Panc1 (cell line): ENCODE results near the gene ZCCHC3. TPM values are rescaled to one million over a fixed set of nuclear protein-coding genes. Genes with fewer than 3 reads are reported as not detected.
"Not testable (repeated sequence)": the region's sequence is repeated elsewhere in the genome, so short reads cannot be mapped to it uniquely, and the experiment has no call there.

Experiments
- ATAC-seq: fragments of 200-7000 bp; cut with Tn5 transposase; 2 replicates; pipeline ENCODE4 v1.9.1; 2020; ENCODE audit warnings: mild to moderate bottlenecking, moderate library complexity
- BruUV-seq: library from RNA; stranded (reverse); fragments of 400-500 nt; replicated peaks from 2 replicates; lab custom pipeline; 2021; lab: Mats Ljungman, UMichigan
- CTCF ChIA-PET: fragments of 300-600 bp; sonication (Branson Sonifier 250); formaldehyde crosslinking; loops from one replicate; lab custom pipeline; 2022; ENCODE audit warnings: antibody characterized with exemption; lab: Charles Lee
- POLR2A ChIA-PET: fragments of 300-600 bp; sonication (Branson Sonifier 250); formaldehyde crosslinking; loops from one replicate; lab custom pipeline; 2022; ENCODE audit warnings: antibody characterized with exemption; lab: Charles Lee
- DNase-seq: peaks from one replicate; pipeline ENCODE4 v3.0.0-alpha.2; 2010; ENCODE audit warnings: low read depth, low spot score
- H3K27ac ChIP-seq: 2 replicates; pipeline ENCODE4 v1.5.1; 2011; ENCODE audit warnings: mild to moderate bottlenecking, low read length, inconsistent platforms
- H3K27me3 ChIP-seq: fragments of 200-500 bp; sonication (Bioruptor generic); 2 replicates; pipeline ENCODE4 v1.6.0; 2014; ENCODE audit warnings: low read length, inconsistent platforms; ENCODE audit not compliant: control insufficient read depth, insufficient read depth
- H3K36me3 ChIP-seq: fragments of 200-500 bp; sonication (Bioruptor generic); 2 replicates; pipeline ENCODE4 v1.5.1; 2014; ENCODE audit warnings: inconsistent platforms, mild to moderate bottlenecking, low read length, moderate library complexity; ENCODE audit not compliant: control insufficient read depth, insufficient read depth
- H3K4me1 ChIP-seq: 2 replicates; pipeline ENCODE4 v1.5.1; 2011; ENCODE audit warnings: inconsistent platforms, mild to moderate bottlenecking, low read length, moderate library complexity; ENCODE audit not compliant: control insufficient read depth, insufficient read depth
- H3K4me3 ChIP-seq, 2 experiments: 2 replicates each; pipeline ENCODE4 v1.5.1; 2011 to 2012; ENCODE audit warnings: low read depth in 2 of 2, low read length in 2 of 2, mild to moderate bottlenecking in 2 of 2, inconsistent platforms in 1 of 2, moderate library complexity in 1 of 2
- H3K9me3 ChIP-seq: fragments of 200-500 bp; sonication (Bioruptor generic); 2 replicates; pipeline ENCODE4 v1.5.1; 2014; ENCODE audit warnings: low read depth, mild to moderate bottlenecking, inconsistent platforms, low read length, moderate library complexity; ENCODE audit not compliant: control insufficient read depth, insufficient read depth
- CTCF ChIP-seq: fragments of 450-650 bp; IDR thresholded peaks from 2 replicates; pipeline ENCODE4 v1.5.1; 2017; ENCODE audit warnings: mild to moderate bottlenecking
- POLR2AphosphoS5 ChIP-seq: IDR thresholded peaks from 2 replicates; pipeline ENCODE4 v1.6.1; 2012; ENCODE audit warnings: mild to moderate bottlenecking, low read depth, low read length, moderate library complexity
- REST ChIP-seq, 2 experiments: IDR thresholded peaks; 2 replicates each; pipeline ENCODE4 v1.6.1; 2011 to 2012; ENCODE audit warnings: low read depth in 2 of 2, control low read depth in 1 of 2, low read length in 1 of 2, mild to moderate bottlenecking in 1 of 2, moderate library complexity in 1 of 2; ENCODE audit not compliant: insufficient read depth in 1 of 2
- SIN3A ChIP-seq: IDR thresholded peaks from 2 replicates; pipeline ENCODE4 v1.6.1; 2012; ENCODE audit warnings: low read depth, mild to moderate bottlenecking, low read length, moderate library complexity, borderline replicate concordance; ENCODE audit not compliant: insufficient read depth
- TCF7L2 ChIP-seq: IDR thresholded peaks from 2 replicates; pipeline ENCODE4 v1.6.1; 2011; ENCODE audit warnings: mild to moderate bottlenecking, low read depth, low read length, inconsistent platforms
- in situ Hi-C: cut with HindIII; loops from 2 replicates; pipeline ENCODE4 v1.10.0; 2016; ENCODE audit warnings: low sequenced_read_pairs, low pct_unique_long_range_greater_than_20kb
- intact Hi-C: fragments of 100-400 bp; cut with micrococcal nuclease; formaldehyde crosslinking; loops from one replicate; pipeline ENCODE4 v1.10.0; 2022; ENCODE audit not compliant: unreplicated experiment
- total RNA-seq: library from RNA; stranded (reverse); gene quantifications from one replicate; pipeline ENCODE4 v1.2.1, GENCODE V29; 2021; ENCODE audit not compliant: unreplicated experiment

Gene ZCCHC3
- total RNA-seq, 1 experiment from 2014 or later = 18.9 TPM

DNA sequence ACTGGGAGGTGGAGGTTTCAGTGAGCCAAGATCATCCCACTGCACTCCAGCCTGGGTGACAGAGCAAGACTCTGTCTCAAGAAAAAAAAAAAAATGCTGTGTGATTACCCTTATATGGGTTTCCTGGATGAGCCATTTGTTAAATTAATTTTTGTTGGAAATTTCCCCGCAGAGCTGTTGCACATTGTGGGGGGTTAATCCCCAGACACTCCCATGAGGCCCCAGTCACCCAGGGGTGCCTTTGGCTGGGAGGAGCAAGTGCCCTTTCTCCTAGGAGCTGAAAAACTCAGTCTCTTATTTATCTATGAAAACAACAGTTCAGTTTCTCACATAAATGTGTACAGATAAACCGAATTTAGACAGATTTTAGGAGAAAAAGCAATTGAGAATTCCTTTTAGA, 44.6 kb upstream of the ZCCHC3 start:
- H3K4me3 ChIP-seq = no peak overlapping the region
- ATAC-seq (no peak), DNase-seq (no peak)
- ChIA-PET POLR2A (no interaction called here), CTCF (no interaction called here)
- H3K27me3 ChIP-seq = no peaks in the 10 kb centered on the region; the same call in 1 of the 2 replicates
- H3K27ac ChIP-seq = no peak overlapping the region
- BruUV-seq = no TSS peak
- intact Hi-C loops = no loop called here
- no peaks in the 10 kb centered on the region for H3K9me3 ChIP-seq
- no peaks in the 10 kb centered on the region for H3K4me1 ChIP-seq
- TF ChIP-seq SIN3A (no peak), REST (IDR thresholded peaks at IDR 0.05; ENCODE audit: insufficient read depth in 1 of 2, low read depth in 2 of 2, low read length in 1 of 2) (no peak), TCF7L2 (no peak), CTCF (no peak), POLR2AphosphoS5 (no peak)
- in situ Hi-C loops = no loop called here
- no peaks in the 10 kb centered on the region for H3K36me3 ChIP-seq

- H3K9me3 ChIP-seq, in situ Hi-C loops, BruUV-seq, intact Hi-C loops, H3K4me3 ChIP-seq, CTCF ChIA-PET, H3K4me1 ChIP-seq, H3K27me3 ChIP-seq, H3K36me3 ChIP-seq, DNase-seq, H3K27ac ChIP-seq, ATAC-seq, POLR2A ChIA-PET: not testable (repeated sequence)
Observed at GRCh38 chr20:253447-253846, 43.9 kb upstream of the ZCCHC3 start.

- Histone ChIP-seq H3K4me1 (no peaks in the 10 kb centered on the region), H3K4me3 (no peak within 1 kb of the TSS), H3K27me3 (no peaks in the 10 kb centered on the region; the same call in 1 of the 2 replicates), H3K36me3 (no peaks in the 10 kb centered on the region), H3K27ac (no peak within 1 kb of the TSS), H3K9me3 (no peaks in the 10 kb centered on the region)
- DNase-seq = no peak
- peak; percentile 66; the same call in 1 of the 2 replicates for ATAC-seq
- ChIA-PET CTCF (no interaction called here), POLR2A (no interaction called here)
- in situ Hi-C loops (no loop called here), intact Hi-C loops (loop anchor here (5.0 kb wide), 1 partner anchor 40 kb away; no protein-coding TSS in a partner anchor)
- no peak for TF ChIP-seq TCF7L2
- TF ChIP-seq SIN3A = no peak
- no peak for TF ChIP-seq POLR2AphosphoS5
- no peak for TF ChIP-seq CTCF
- TF ChIP-seq REST (IDR thresholded peaks at IDR 0.05; ENCODE audit: insufficient read depth in 1 of 2, low read depth in 2 of 2, low read length in 1 of 2) = no peak
- no TSS peak for BruUV-seq
Observed at GRCh38 chr20:257419-257818, 40.0 kb upstream of the ZCCHC3 start, which contains the start of gene DEFB132. DEFB132 (plus strand) TSS chr20:257724; CDS start chr20:257779, 55 bp downstream.
